ENCODE data around the gene ZNF593.

ZNF593 gene

GRCh38 chr1:26171084-26172072 is 1.7 kb downstream of the ZNF593 start, which contains the start of gene ZNF593OS:
TSS of gene ZNF593OS (minus strand) at chr1:26171832. CDS start at chr1:26171661, 171 bp downstream.
- DNase-seq = no peak

GRCh38 chr1:26175346-26175745 is 5.6 kb downstream of the ZNF593 start:
- DNase-seq = no peak

- DNase-seq = no peak
Measured at GRCh38 chr1:26177182-26177684, 7.5 kb downstream of the ZNF593 start, which contains the start of gene CNKSR1. TSS of gene CNKSR1 (plus strand) at chr1:26177491. CDS start at chr1:26177548, 57 bp downstream.

GRCh38 chr1:26180010-26180506 is 10.3 kb downstream of the ZNF593 start:
- no peak for DNase-seq

- DNase-seq = no peak
Measured at GRCh38 chr1:26181586-26182382, 12.1 kb downstream of the ZNF593 start.

- no peak for DNase-seq
Measured at GRCh38 chr1:26182383-26182696, 12.6 kb downstream of the ZNF593 start.

- no peak for DNase-seq
Measured at GRCh38 chr1:26184086-26184485, 14.4 kb downstream of the ZNF593 start.

- DNase-seq = no peak
Measured at GRCh38 chr1:26184883-26185282, 15.2 kb downstream of the ZNF593 start.

GRCh38 chr1:26187882-26188281 is 18.2 kb downstream of the ZNF593 start:
- DNase-seq = no peak

- DNase-seq = no peak
Measured at GRCh38 chr1:26188477-26188876, 18.8 kb downstream of the ZNF593 start.

- no peak for DNase-seq
Measured at GRCh38 chr1:26189331-26189730, 19.6 kb downstream of the ZNF593 start.

GRCh38 chr1:26189751-26190275 is 20.1 kb downstream of the ZNF593 start:
- DNase-seq = no peak

- DNase-seq = no peak
Measured at GRCh38 chr1:26190373-26190987, 20.8 kb downstream of the ZNF593 start, which contains the start of gene CATSPER4. TSS of gene CATSPER4 (plus strand) at chr1:26190602. CDS start at chr1:26190628, 26 bp downstream.

- DNase-seq = no peak
Measured at GRCh38 chr1:26191739-26192138, 22.0 kb downstream of the ZNF593 start.

GRCh38 chr1:26195805-26196204 is 26.1 kb downstream of the ZNF593 start:
- no peak for DNase-seq

- DNase-seq = no peak
Measured at GRCh38 chr1:26197301-26197700, 27.6 kb downstream of the ZNF593 start.

- DNase-seq = no peak
Measured at GRCh38 chr1:26197813-26198212, 28.1 kb downstream of the ZNF593 start.

- DNase-seq = no peak
Measured at GRCh38 chr1:26200413-26200812, 30.7 kb downstream of the ZNF593 start.

GRCh38 chr1:26203642-26204318 is 34.1 kb downstream of the ZNF593 start:
- DNase-seq = no peak

GRCh38 chr1:26210147-26210870 is 40.6 kb downstream of the ZNF593 start:
- DNase-seq = no peak

GRCh38 chr1:26212726-26213125 is 43.0 kb downstream of the ZNF593 start:
- no peak for DNase-seq

Data from amniotic stem cell (primary cell).